ENCODE results near the gene MLH3.

DNA sequence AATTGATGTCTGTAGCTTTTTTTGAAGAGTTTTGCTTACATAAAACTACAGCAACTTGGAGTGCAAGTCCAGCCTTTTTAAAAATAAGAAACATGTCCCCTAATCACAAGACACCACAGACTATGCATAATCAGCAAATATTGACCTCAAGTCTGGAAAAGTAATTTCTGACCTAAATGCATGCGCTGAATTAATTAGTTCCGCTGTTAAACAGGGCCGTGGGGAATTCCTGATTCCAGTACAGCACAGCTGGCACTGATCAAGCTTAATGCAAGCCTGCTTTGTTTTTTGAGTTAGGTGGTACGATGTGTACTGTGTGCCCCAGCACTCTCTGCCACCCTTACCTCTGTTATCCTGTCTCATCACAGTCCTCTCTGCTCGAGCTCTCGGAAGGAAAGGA, 9.2 kb downstream of the MLH3 start:
- TF ChIP-seq, protein P1, sequence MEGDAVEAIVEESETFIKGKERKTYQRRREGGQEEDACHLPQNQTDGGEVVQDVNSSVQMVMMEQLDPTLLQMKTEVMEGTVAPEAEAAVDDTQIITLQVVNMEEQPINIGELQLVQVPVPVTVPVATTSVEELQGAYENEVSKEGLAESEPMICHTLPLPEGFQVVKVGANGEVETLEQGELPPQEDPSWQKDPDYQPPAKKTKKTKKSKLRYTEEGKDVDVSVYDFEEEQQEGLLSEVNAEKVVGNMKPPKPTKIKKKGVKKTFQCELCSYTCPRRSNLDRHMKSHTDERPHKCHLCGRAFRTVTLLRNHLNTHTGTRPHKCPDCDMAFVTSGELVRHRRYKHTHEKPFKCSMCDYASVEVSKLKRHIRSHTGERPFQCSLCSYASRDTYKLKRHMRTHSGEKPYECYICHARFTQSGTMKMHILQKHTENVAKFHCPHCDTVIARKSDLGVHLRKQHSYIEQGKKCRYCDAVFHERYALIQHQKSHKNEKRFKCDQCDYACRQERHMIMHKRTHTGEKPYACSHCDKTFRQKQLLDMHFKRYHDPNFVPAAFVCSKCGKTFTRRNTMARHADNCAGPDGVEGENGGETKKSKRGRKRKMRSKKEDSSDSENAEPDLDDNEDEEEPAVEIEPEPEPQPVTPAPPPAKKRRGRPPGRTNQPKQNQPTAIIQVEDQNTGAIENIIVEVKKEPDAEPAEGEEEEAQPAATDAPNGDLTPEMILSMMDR (IDR thresholded peaks at IDR 0.05; ENCODE audit: insufficient read depth, low read depth, low read length), result no peak
- no peak for TF ChIP-seq EZH2 (IDR thresholded peaks at IDR 0.05; ENCODE audit: insufficient read depth, low read length)

Measured in astrocyte (in vitro differentiated cells and primary cell).